WTC11 (cell line): ENCODE results near the gene OR5B12.

Experiments
- ESRRA ChIP-seq: sonication (generic); formaldehyde crosslinking; IDR thresholded peaks from 2 replicates; pipeline ENCODE4 v1.8.1; 2022; ENCODE audit warnings: mild to moderate bottlenecking, missing genetic modification reagents, borderline replicate concordance
- NFYB ChIP-seq: sonication (generic); formaldehyde crosslinking; conservative IDR thresholded peaks from 2 replicates; pipeline ENCODE4 v1.8.0; 2022; ENCODE audit warnings: low read depth, missing genetic modification reagents
- RELA ChIP-seq: sonication (generic); formaldehyde crosslinking; IDR thresholded peaks from 2 replicates; pipeline ENCODE4 v1.8.1; 2022; ENCODE audit warnings: missing genetic modification reagents, mild to moderate bottlenecking, borderline replicate concordance
- TF ChIP-seq, protein P1 (sequence below): fragments of 200-600 bp; IDR thresholded peaks from 2 replicates; pipeline ENCODE4 v1.8.0; 2022; ENCODE audit warnings: antibody characterized with exemption
- TF ChIP-seq, protein P2 (sequence below): sonication (generic); formaldehyde crosslinking; IDR thresholded peaks from 2 replicates; pipeline ENCODE4 v1.8.1; 2022; ENCODE audit warnings: mild to moderate bottlenecking, moderate library complexity, missing genetic modification reagents
- TF ChIP-seq, protein P3 (sequence below): sonication (generic); formaldehyde crosslinking; IDR thresholded peaks from 2 replicates; pipeline ENCODE4 v1.8.1; 2023; ENCODE audit warnings: mild to moderate bottlenecking, missing genetic modification reagents, moderate library complexity
- TF ChIP-seq, protein P4 (sequence below): fragments of 250-450 bp; sonication (Bioruptor Pico); IDR thresholded peaks from 2 replicates; pipeline ENCODE4 v2.1.2; 2022; ENCODE audit warnings: mild to moderate bottlenecking, moderate library complexity
- TF ChIP-seq, protein P5 (sequence below): sonication (generic); formaldehyde crosslinking; IDR thresholded peaks from 2 replicates; pipeline ENCODE4 v1.8.1; 2023; ENCODE audit warnings: mild to moderate bottlenecking, missing genetic modification reagents, moderate library complexity
- TF ChIP-seq, protein P6 (sequence below): sonication (generic); formaldehyde crosslinking; IDR thresholded peaks from 2 replicates; pipeline ENCODE4 v1.8.0; 2023; ENCODE audit warnings: missing genetic modification reagents, mild to moderate bottlenecking, borderline replicate concordance
- TF ChIP-seq, protein P7 (sequence below): sonication (generic); formaldehyde crosslinking; IDR thresholded peaks from 2 replicates; pipeline ENCODE4 v1.8.1; 2023; ENCODE audit warnings: mild to moderate bottlenecking, moderate library complexity, missing genetic modification reagents

DNA sequence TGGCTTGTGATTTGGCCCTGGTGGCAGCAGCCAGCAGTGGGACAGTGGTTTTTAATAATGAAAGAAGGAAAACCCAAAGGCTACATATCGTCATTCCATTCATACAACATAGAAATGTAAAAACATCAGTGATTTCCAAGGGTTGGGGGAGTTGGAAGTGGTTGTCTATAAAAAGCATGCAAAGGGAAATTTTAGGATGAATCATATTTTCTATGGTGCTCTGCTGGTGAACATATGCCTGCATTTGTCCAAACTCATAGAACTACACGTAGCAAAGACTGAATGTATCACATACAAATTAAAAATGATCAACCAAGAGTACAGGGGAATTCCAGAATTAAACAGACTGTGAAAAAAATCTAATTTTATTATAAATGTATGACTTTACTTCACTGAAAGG lies 46.5 kb downstream of the OR5B12 start:
- TF ChIP-seq, protein P1, sequence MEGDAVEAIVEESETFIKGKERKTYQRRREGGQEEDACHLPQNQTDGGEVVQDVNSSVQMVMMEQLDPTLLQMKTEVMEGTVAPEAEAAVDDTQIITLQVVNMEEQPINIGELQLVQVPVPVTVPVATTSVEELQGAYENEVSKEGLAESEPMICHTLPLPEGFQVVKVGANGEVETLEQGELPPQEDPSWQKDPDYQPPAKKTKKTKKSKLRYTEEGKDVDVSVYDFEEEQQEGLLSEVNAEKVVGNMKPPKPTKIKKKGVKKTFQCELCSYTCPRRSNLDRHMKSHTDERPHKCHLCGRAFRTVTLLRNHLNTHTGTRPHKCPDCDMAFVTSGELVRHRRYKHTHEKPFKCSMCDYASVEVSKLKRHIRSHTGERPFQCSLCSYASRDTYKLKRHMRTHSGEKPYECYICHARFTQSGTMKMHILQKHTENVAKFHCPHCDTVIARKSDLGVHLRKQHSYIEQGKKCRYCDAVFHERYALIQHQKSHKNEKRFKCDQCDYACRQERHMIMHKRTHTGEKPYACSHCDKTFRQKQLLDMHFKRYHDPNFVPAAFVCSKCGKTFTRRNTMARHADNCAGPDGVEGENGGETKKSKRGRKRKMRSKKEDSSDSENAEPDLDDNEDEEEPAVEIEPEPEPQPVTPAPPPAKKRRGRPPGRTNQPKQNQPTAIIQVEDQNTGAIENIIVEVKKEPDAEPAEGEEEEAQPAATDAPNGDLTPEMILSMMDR, result no peak
- TF ChIP-seq, protein P2, sequence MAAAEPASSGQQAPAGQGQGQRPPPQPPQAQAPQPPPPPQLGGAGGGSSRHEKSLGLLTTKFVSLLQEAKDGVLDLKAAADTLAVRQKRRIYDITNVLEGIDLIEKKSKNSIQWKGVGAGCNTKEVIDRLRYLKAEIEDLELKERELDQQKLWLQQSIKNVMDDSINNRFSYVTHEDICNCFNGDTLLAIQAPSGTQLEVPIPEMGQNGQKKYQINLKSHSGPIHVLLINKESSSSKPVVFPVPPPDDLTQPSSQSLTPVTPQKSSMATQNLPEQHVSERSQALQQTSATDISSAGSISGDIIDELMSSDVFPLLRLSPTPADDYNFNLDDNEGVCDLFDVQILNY (CRISPR knock-in tag), result no peak
- TF ChIP-seq, protein P3, sequence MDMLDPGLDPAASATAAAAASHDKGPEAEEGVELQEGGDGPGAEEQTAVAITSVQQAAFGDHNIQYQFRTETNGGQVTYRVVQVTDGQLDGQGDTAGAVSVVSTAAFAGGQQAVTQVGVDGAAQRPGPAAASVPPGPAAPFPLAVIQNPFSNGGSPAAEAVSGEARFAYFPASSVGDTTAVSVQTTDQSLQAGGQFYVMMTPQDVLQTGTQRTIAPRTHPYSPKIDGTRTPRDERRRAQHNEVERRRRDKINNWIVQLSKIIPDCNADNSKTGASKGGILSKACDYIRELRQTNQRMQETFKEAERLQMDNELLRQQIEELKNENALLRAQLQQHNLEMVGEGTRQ (CRISPR knock-in tag), result no peak
- TF ChIP-seq, protein P4, sequence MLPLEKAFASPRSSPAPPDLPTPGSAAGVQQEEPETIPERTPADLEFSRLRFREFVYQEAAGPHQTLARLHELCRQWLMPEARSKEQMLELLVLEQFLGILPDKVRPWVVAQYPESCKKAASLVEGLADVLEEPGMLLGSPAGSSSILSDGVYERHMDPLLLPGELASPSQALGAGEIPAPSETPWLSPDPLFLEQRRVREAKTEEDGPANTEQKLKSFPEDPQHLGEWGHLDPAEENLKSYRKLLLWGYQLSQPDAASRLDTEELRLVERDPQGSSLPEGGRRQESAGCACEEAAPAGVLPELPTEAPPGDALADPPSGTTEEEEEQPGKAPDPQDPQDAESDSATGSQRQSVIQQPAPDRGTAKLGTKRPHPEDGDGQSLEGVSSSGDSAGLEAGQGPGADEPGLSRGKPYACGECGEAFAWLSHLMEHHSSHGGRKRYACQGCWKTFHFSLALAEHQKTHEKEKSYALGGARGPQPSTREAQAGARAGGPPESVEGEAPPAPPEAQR (CRISPR knock-in tag), result no peak
- TF ChIP-seq, protein P5, sequence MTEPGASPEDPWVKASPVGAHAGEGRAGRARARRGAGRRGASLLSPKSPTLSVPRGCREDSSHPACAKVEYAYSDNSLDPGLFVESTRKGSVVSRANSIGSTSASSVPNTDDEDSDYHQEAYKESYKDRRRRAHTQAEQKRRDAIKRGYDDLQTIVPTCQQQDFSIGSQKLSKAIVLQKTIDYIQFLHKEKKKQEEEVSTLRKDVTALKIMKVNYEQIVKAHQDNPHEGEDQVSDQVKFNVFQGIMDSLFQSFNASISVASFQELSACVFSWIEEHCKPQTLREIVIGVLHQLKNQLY (CRISPR knock-in tag), result no peak
- TF ChIP-seq, protein P6, sequence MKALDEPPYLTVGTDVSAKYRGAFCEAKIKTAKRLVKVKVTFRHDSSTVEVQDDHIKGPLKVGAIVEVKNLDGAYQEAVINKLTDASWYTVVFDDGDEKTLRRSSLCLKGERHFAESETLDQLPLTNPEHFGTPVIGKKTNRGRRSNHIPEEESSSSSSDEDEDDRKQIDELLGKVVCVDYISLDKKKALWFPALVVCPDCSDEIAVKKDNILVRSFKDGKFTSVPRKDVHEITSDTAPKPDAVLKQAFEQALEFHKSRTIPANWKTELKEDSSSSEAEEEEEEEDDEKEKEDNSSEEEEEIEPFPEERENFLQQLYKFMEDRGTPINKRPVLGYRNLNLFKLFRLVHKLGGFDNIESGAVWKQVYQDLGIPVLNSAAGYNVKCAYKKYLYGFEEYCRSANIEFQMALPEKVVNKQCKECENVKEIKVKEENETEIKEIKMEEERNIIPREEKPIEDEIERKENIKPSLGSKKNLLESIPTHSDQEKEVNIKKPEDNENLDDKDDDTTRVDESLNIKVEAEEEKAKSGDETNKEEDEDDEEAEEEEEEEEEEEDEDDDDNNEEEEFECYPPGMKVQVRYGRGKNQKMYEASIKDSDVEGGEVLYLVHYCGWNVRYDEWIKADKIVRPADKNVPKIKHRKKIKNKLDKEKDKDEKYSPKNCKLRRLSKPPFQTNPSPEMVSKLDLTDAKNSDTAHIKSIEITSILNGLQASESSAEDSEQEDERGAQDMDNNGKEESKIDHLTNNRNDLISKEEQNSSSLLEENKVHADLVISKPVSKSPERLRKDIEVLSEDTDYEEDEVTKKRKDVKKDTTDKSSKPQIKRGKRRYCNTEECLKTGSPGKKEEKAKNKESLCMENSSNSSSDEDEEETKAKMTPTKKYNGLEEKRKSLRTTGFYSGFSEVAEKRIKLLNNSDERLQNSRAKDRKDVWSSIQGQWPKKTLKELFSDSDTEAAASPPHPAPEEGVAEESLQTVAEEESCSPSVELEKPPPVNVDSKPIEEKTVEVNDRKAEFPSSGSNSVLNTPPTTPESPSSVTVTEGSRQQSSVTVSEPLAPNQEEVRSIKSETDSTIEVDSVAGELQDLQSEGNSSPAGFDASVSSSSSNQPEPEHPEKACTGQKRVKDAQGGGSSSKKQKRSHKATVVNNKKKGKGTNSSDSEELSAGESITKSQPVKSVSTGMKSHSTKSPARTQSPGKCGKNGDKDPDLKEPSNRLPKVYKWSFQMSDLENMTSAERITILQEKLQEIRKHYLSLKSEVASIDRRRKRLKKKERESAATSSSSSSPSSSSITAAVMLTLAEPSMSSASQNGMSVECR, result no peak
- no peak for TF ChIP-seq RELA (CRISPR knock-in tag)
- no peak for TF ChIP-seq ESRRA
- TF ChIP-seq, protein P7, sequence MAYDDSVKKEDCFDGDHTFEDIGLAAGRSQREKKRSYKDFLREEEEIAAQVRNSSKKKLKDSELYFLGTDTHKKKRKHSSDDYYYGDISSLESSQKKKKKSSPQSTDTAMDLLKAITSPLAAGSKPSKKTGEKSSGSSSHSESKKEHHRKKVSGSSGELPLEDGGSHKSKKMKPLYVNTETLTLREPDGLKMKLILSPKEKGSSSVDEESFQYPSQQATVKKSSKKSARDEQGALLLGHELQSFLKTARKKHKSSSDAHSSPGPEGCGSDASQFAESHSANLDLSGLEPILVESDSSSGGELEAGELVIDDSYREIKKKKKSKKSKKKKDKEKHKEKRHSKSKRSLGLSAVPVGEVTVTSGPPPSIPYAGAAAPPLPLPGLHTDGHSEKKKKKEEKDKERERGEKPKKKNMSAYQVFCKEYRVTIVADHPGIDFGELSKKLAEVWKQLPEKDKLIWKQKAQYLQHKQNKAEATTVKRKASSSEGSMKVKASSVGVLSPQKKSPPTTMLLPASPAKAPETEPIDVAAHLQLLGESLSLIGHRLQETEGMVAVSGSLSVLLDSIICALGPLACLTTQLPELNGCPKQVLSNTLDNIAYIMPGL (CRISPR knock-in tag), result no peak
- no peak for TF ChIP-seq NFYB
